ENCODE data around the gene BHLHE40. TPM values are rescaled to one million over a fixed set of nuclear protein-coding genes. Genes with fewer than 3 reads are reported as not detected.

Gene BHLHE40
- total and polyA plus RNA-seq, 2 donors (not counting 3 experiments of a cell fraction or from before 2014, with no cell fraction given): 40.3 to 57.9 TPM

GRCh38 chr3:4953119-4953518 is 26.1 kb upstream of the BHLHE40 start:
- FAIRE-seq (no peak), DNase-seq (ENCODE audit: low read depth, low spot score) (no peak)
- Histone ChIP-seq H3K4me1 (ENCODE audit: control insufficient read depth, extremely low read depth, insufficient read depth, low read length) (no peaks in the 10 kb centered on the region), H4K20me1 (replicated peaks; ENCODE audit: control insufficient read depth, extremely low read depth, insufficient read depth, low read length) (no peaks in the 10 kb centered on the region), H3K27me3 (ENCODE audit: control insufficient read depth in 2 of 2, insufficient read depth in 2 of 2, low read length in 2 of 2) (no peaks in the 10 kb centered on the region), H3K36me3 (ENCODE audit: control insufficient read depth in 2 of 2, extremely low read depth in 1 of 2, insufficient read depth in 2 of 2, low read length in 2 of 2) (no peaks in the 10 kb centered on the region), H3K27ac (ENCODE audit: insufficient read depth, low read depth, low read length) (no peak overlapping the region), H2AFZ (ENCODE audit: low read depth, low read length) (no peak overlapping the region), H3K9me1 (replicated peaks; ENCODE audit: control insufficient read depth, extremely low read depth, insufficient read depth, low read length) (no peaks in the 10 kb centered on the region), H3K9ac (replicated peaks; ENCODE audit: extremely low read depth, insufficient read depth, low read length) (no peak overlapping the region), H3K9me3 (replicated peaks; ENCODE audit: control insufficient read depth, insufficient read depth, low read length) (no peaks in the 10 kb centered on the region), H3K79me2 (ENCODE audit: control insufficient read depth, insufficient read depth, low read length) (no peaks in the 10 kb centered on the region), H3K4me2 (ENCODE audit: insufficient read depth, low read length) (no peak overlapping the region), H3K4me3 (replicated peaks in 1 of 3; ENCODE audit: insufficient read depth in 1 of 3, low read depth in 1 of 3, low read length in 3 of 3) (no peak overlapping the region)
- BruUV-seq (replicated peaks): no TSS peak
- POLR2A ChIA-PET: no interaction called here
- dilution Hi-C loops (cut with MboI; ENCODE audit: extremely low pct_ligation_motif_present, low sequenced_read_pairs) (no loop called here), intact Hi-C loops (cut with micrococcal nuclease) (no loop called here)
- TF ChIP-seq FOS (IDR thresholded peaks at IDR 0.05; ENCODE audit: borderline replicate concordance, insufficient read depth, low read length) (no peak), JUN (IDR thresholded peaks at IDR 0.05; ENCODE audit: borderline replicate concordance, insufficient read depth, insufficient read length, low read depth) (no peak), MYC (IDR thresholded peaks at IDR 0.05; ENCODE audit: low read depth, low read length) (no peak), MAX (IDR thresholded peaks at IDR 0.05; ENCODE audit: insufficient read depth, insufficient read length) (no peak), POLR2A (IDR thresholded peaks at IDR 0.05; ENCODE audit: low read depth, low read length) (no peak), EZH2 (IDR thresholded peaks at IDR 0.05; ENCODE audit: borderline replicate concordance, low read depth, low read length, severe bottlenecking) (no peak), CTCF (IDR thresholded peaks at IDR 0.05; ENCODE audit: extremely low read depth in 1 of 2, insufficient read depth in 1 of 2, low read depth in 1 of 2, low read length in 2 of 2) (no peak), GATA2 (IDR thresholded peaks at IDR 0.05; ENCODE audit: insufficient read depth, insufficient read length, low read depth, low read length) (no peak), POLR2AphosphoS5 (IDR thresholded peaks at IDR 0.05; ENCODE audit: insufficient read depth, low read depth, low read length) (no peak)
- CTCF ChIA-PET: interaction anchor here (1.0 kb wide), 1 partner anchor 241 kb away, joined by 3 read pairs; no protein-coding TSS in a partner anchor
